ENCODE data around the gene ABL1. TPM values are rescaled to one million over a fixed set of nuclear protein-coding genes. Genes with fewer than 3 reads are reported as not detected.

Gene ABL1
- total RNA-seq, 1 experiment from 2014 or later = 83.6 TPM

- peak overlapping the region; percentile 38 to 61 (median 44); a peak in 5 of 7 replicates for H3K27ac Mint-ChIP-seq
- H3K9me3 Mint-ChIP-seq = no peaks in the 10 kb centered on the region; a peak in 1 of 5 replicates
- Histone ChIP-seq H2BK15ac (ENCODE audit: low read depth, low read length) (no peak overlapping the region), H2AK5ac (ENCODE audit: insufficient read length, low read length) (no peak overlapping the region), H3K79me1 (ENCODE audit: insufficient read depth, low read depth, low read length, poor library complexity, severe bottlenecking) (no peaks in the 10 kb centered on the region), H3K23me2 (ENCODE audit: insufficient read length, low read depth, low read length, poor library complexity, severe bottlenecking) (no peaks in the 10 kb centered on the region), H3K4me1 (ENCODE audit: insufficient read depth, low read length) (no peaks in the 10 kb centered on the region), H3K4ac (ENCODE audit: low read depth, low read length) (no peak overlapping the region), H4K5ac (ENCODE audit: insufficient read length, low read depth, low read length) (no peak overlapping the region), H3K9ac (ENCODE audit: extremely low read depth, insufficient read length, low read length) (no peak overlapping the region), H3T11ph (ENCODE audit: low read length) (no peak overlapping the region), H3K14ac (ENCODE audit: insufficient read depth, low read length) (no peak overlapping the region), H2BK120ac (ENCODE audit: low read depth, low read length, poor library complexity, severe bottlenecking) (no peak overlapping the region), H3K56ac (ENCODE audit: insufficient read length, low read depth, low read length) (no peak overlapping the region), H4K91ac (ENCODE audit: insufficient read length, low read depth, low read length) (no peak overlapping the region), H3K79me2 (ENCODE audit: insufficient read depth, low read length) (no peaks in the 10 kb centered on the region), H3K4me2 (ENCODE audit: insufficient read depth, insufficient read length, low read length) (no peak overlapping the region), H3K9me3 (ENCODE audit: control insufficient read depth, low read depth, low read length) (no peaks in the 10 kb centered on the region), H2BK12ac (ENCODE audit: insufficient read length, low read depth, low read length) (no peak overlapping the region), H2AFZ (ENCODE audit: low read length) (no peak overlapping the region), H3K27me3 (ENCODE audit: insufficient read depth, low read length) (no peaks in the 10 kb centered on the region), H4K8ac (replicated peaks; ENCODE audit: insufficient read length, low read depth, low read length) (no peak overlapping the region), H2BK20ac (ENCODE audit: low read depth, low read length, poor library complexity, severe bottlenecking) (no peak overlapping the region), H3K27ac (ENCODE audit: insufficient read length, low read depth, low read length) (no peak overlapping the region), H2BK5ac (ENCODE audit: insufficient read length, low read length) (no peak overlapping the region), H3K18ac (ENCODE audit: insufficient read length, low read depth, low read length) (no peak overlapping the region), H4K20me1 (ENCODE audit: control insufficient read depth, insufficient read depth, insufficient read length) (no peaks in the 10 kb centered on the region), H3K23ac (ENCODE audit: insufficient read length, low read depth, low read length) (no peak overlapping the region)
- H3K27me3 Mint-ChIP-seq (ENCODE audit: low read depth) = no peaks in the 10 kb centered on the region; the same call in 1 of the 2 replicates
- H3K36me3 Mint-ChIP-seq (ENCODE audit: insufficient read depth in 1 of 3, low read depth in 3 of 3) = peaks cover 4 to 35% (median 10%) of the 10 kb centered on the region in 3 experiments
- peaks cover 2 to 9% of the 10 kb centered on the region in 2 experiments; a peak in 1 of 4 replicates for H3K4me1 Mint-ChIP-seq
- no peak overlapping the region for H3K4me3 Mint-ChIP-seq
- DNase-seq = no peak
- no peak for TF ChIP-seq CTCF (conservative IDR thresholded peaks at IDR 0.05)
- WGBS (ENCODE audit: extremely low coverage, insufficient read length, low lambda C conversion rate) = no CpG with 5 or more reads among the region's 24 CpGs
Observed at GRCh38 chr9:130892477-130893304, 57.6 kb downstream of the ABL1 start.
